IMR-90 (cell line): Measurements from ENCODE around the gene IDH3G. TPM values are rescaled to one million over a fixed set of nuclear protein-coding genes. Genes with fewer than 3 reads are reported as not detected.

ENCODE experiments used
- ATAC-seq: fragments of 200-7000 bp; cut with Tn5 transposase; 2 replicates; pipeline ENCODE4 v1.9.1; 2020; ENCODE audit warnings: low read depth, mild to moderate bottlenecking, moderate library complexity
- BruUV-seq: library from RNA; stranded (reverse); fragments of 400-500 nt; replicated peaks from 2 replicates; lab custom pipeline; 2021; lab: Mats Ljungman, UMichigan
- CTCF ChIA-PET: fragments of 300-600 bp; formaldehyde crosslinking; extraction: SDS; loops from one replicate; lab custom pipeline; 2021; ENCODE audit warnings: antibody characterized with exemption; lab: Yijun Ruan, JAX
- POLR2A ChIA-PET: fragments of 300-600 bp; sonication (Branson Sonifier 250); formaldehyde crosslinking; loops from one replicate; lab custom pipeline; 2022; ENCODE audit warnings: antibody characterized with exemption; ENCODE audit not compliant: unreplicated experiment; lab: Charles Lee
- DNase-seq: peaks from one replicate; pipeline ENCODE4 v3.0.0; 2013
- H2AFZ ChIP-seq: replicated peaks from 2 replicates; pipeline ENCODE3; 2013; ENCODE audit warnings: low read length, mild to moderate bottlenecking; ENCODE audit not compliant: poor library complexity
- H2AK5ac ChIP-seq: 2 replicates; pipeline ENCODE4 v1.6.1; 2013; ENCODE audit warnings: low read depth, low read length, inconsistent platforms
- H2AK9ac ChIP-seq: replicated peaks from 2 replicates; pipeline ENCODE3; 2013; ENCODE audit warnings: mild to moderate bottlenecking, low read depth, low read length, moderate library complexity; ENCODE audit not compliant: poor library complexity
- H2BK120ac ChIP-seq: 2 replicates; pipeline ENCODE4 v1.6.1; 2013; ENCODE audit warnings: low read depth, low read length, inconsistent platforms
- H2BK15ac ChIP-seq: 3 replicates; pipeline ENCODE4 v1.6.1; 2013; ENCODE audit warnings: low read depth, low read length, inconsistent platforms
- H2BK20ac ChIP-seq: 2 replicates; pipeline ENCODE4 v1.6.1; 2013; ENCODE audit warnings: low read depth, mild to moderate bottlenecking, inconsistent platforms, low read length, moderate library complexity
- H2BK5ac ChIP-seq: 2 replicates; pipeline ENCODE4 v1.6.1; 2013; ENCODE audit warnings: mild to moderate bottlenecking, low read depth, low read length, inconsistent platforms; ENCODE audit not compliant: poor library complexity, severe bottlenecking
- H3K14ac ChIP-seq: replicated peaks from 2 replicates; pipeline ENCODE4 v1.6.1; 2013; ENCODE audit warnings: low read depth, low read length, inconsistent platforms
- H3K18ac ChIP-seq: 2 replicates; pipeline ENCODE4 v1.6.1; 2013; ENCODE audit warnings: low read depth, low read length, control low read depth
- H3K23ac ChIP-seq: 2 replicates; pipeline ENCODE4 v1.6.1; 2013; ENCODE audit warnings: low read depth, low read length, inconsistent platforms
- H3K27ac ChIP-seq: 2 replicates; pipeline ENCODE4 v1.5.1; 2013; ENCODE audit warnings: mild to moderate bottlenecking, control low read depth, low read length; ENCODE audit not compliant: insufficient read depth
- H3K27me3 ChIP-seq: 2 replicates; pipeline ENCODE4 v1.6.1; 2013; ENCODE audit warnings: low read length; ENCODE audit not compliant: control insufficient read depth, insufficient read depth
- H3K36me3 ChIP-seq: 2 replicates; pipeline ENCODE4 v1.6.1; 2013; ENCODE audit warnings: low read length, mixed read lengths; ENCODE audit not compliant: control insufficient read depth, insufficient read depth
- H3K4ac ChIP-seq: 2 replicates; pipeline ENCODE4 v1.6.1; 2013; ENCODE audit warnings: low read depth, low read length, inconsistent platforms
- H3K4me1 ChIP-seq: 2 replicates; pipeline ENCODE4 v1.6.1; 2013; ENCODE audit warnings: low read length, mixed read lengths; ENCODE audit not compliant: control insufficient read depth, insufficient read depth
- H3K4me2 ChIP-seq: 2 replicates; pipeline ENCODE4 v1.6.1; 2013; ENCODE audit warnings: low read depth, mild to moderate bottlenecking, control low read depth, low read length, moderate library complexity
- H3K4me3 ChIP-seq: 2 replicates; pipeline ENCODE4 v1.5.1; 2013; ENCODE audit warnings: low read depth, mild to moderate bottlenecking, control low read depth, low read length, moderate library complexity; ENCODE audit not compliant: insufficient read depth
- H3K56ac ChIP-seq: 2 replicates; pipeline ENCODE4 v1.6.1; 2013; ENCODE audit warnings: low read length, inconsistent platforms; ENCODE audit not compliant: insufficient read depth; ENCODE audit errors: extremely low read depth
- H3K79me1 ChIP-seq, 2 experiments: 2 replicates each; pipeline ENCODE4 v1.6.1; 2013; ENCODE audit warnings: low read length in 2 of 2, inconsistent platforms in 1 of 2, low read depth in 1 of 2
- H3K9ac ChIP-seq: 2 replicates; pipeline ENCODE4 v1.6.1; 2013; ENCODE audit warnings: low read depth, low read length, control low read depth
- H3K9me1 ChIP-seq: 2 replicates; pipeline ENCODE4 v1.6.1; 2013; ENCODE audit warnings: low read length, inconsistent platforms; ENCODE audit not compliant: insufficient read depth
- H3K9me3 ChIP-seq: 2 replicates; pipeline ENCODE4 v1.6.1; 2013; ENCODE audit warnings: low read length; ENCODE audit not compliant: control insufficient read depth, insufficient read depth
- H4K20me1 ChIP-seq: 2 replicates; pipeline ENCODE4 v1.6.1; 2013; ENCODE audit warnings: low read length, inconsistent platforms; ENCODE audit not compliant: insufficient read depth
- H4K5ac ChIP-seq: 2 replicates; pipeline ENCODE4 v1.6.1; 2013; ENCODE audit warnings: mild to moderate bottlenecking, low read depth, low read length, control low read depth
- H4K8ac ChIP-seq, 2 experiments: 2 replicates each; pipeline ENCODE4 v1.6.1; 2013; ENCODE audit warnings: low read depth in 2 of 2, low read length in 2 of 2, control low read depth in 1 of 2, inconsistent platforms in 1 of 2
- H4K91ac ChIP-seq: 2 replicates; pipeline ENCODE4 v1.6.1; 2013; ENCODE audit warnings: low read depth, low read length, inconsistent platforms; ENCODE audit not compliant: insufficient read depth
- POLR2A ChIP-seq: IDR thresholded peaks from 2 replicates; pipeline ENCODE4 v1.6.1; 2012; ENCODE audit warnings: mild to moderate bottlenecking, low read depth, low read length
- WGBS, 2 experiments: methylation state at CpG; one replicate each; pipeline versions ENCODE4 v1.1.5 to v1.1.7; 2013; ENCODE audit warnings: missing lambda C conversion rate in 2 of 2; ENCODE audit not compliant: insufficient read length in 1 of 2; ENCODE audit errors: extremely low coverage in 2 of 2; 5-methylcytosine and 5-hydroxymethylcytosine counted together
- dilution Hi-C: fragments of 300-500 bp; cut with HindIII; formaldehyde crosslinking; loops from one replicate; pipeline ENCODE4 v1.14.3; 2018; ENCODE audit warnings: low sequenced_read_pairs; ENCODE audit not compliant: unreplicated experiment
- in situ Hi-C: fragments of 300-500 bp; cut with MboI; formaldehyde crosslinking; loops from 3 replicates; pipeline ENCODE4 v1.14.3; 2019; ENCODE audit warnings: low sequenced_read_pairs, inconsistent platforms, mixed read lengths
- intact Hi-C: fragments of 100-400 bp; cut with micrococcal nuclease; formaldehyde crosslinking; loops from 2 replicates; pipeline ENCODE4 v1.10.0; 2022
- polyA plus RNA-seq, 3 experiments: library from polyadenylated mRNA; depleted of rRNA; stranded (reverse); fragments of >200 nt; gene quantifications; 2 replicates each; pipeline ENCODE4 v1.2.3, GENCODE V29; 2012; ENCODE audit warnings: low replicate concordance in 1 of 3
- total RNA-seq: library from RNA; depleted of rRNA; stranded (reverse); fragments of >200 nt; gene quantifications from 2 replicates; pipeline ENCODE4 v1.2.3, GENCODE V29; 2012

The IDH3G gene
- total and polyA plus RNA-seq, 2 of the 4 experiments (the other 2 are of a cell fraction) = 79.4 to 85.7 TPM

- no peak overlapping the region for H4K5ac ChIP-seq
- no peak overlapping the region for H2AK5ac ChIP-seq
- H3K4me3 ChIP-seq = no peak overlapping the region
- no peak overlapping the region for H3K18ac ChIP-seq
- H2BK5ac ChIP-seq = no peak overlapping the region
- no peak overlapping the region for H3K56ac ChIP-seq
- H3K9ac ChIP-seq = no peak overlapping the region
- TF ChIP-seq POLR2A = no peak
- peaks cover 2% of the 10 kb centered on the region; the same call in 1 of the 2 replicates for H3K36me3 ChIP-seq
- no peaks in the 10 kb centered on the region for H4K20me1 ChIP-seq
- in situ Hi-C loops (no loop called here), intact Hi-C loops (no loop called here), dilution Hi-C loops (no loop called here)
- H3K9me1 ChIP-seq = no peaks in the 10 kb centered on the region
- no peak overlapping the region for H3K4ac ChIP-seq
- ATAC-seq (no peak), DNase-seq (no peak)
- no peaks in the 10 kb centered on the region for H3K4me1 ChIP-seq
- no peak overlapping the region for H2BK20ac ChIP-seq
- H3K27ac ChIP-seq = no peak overlapping the region
- H2BK15ac ChIP-seq = no peak overlapping the region
- no peak overlapping the region for H2AK9ac ChIP-seq
- H3K4me2 ChIP-seq = no peak overlapping the region
- no peaks in the 10 kb centered on the region; the same call in 1 of the 2 replicates for H3K9me3 ChIP-seq
- no peaks in the 10 kb centered on the region for H3K79me1 ChIP-seq
- H2BK120ac ChIP-seq = no peak overlapping the region
- H3K27me3 ChIP-seq = no peaks in the 10 kb centered on the region
- WGBS, 2 experiments = 77% methylated on average over 9 of the region's 21 CpGs; no CpG with 5 or more reads in 1 of the 2 experiments
- H3K23ac ChIP-seq = no peak overlapping the region
- no peak overlapping the region for H3K14ac ChIP-seq
- no peak overlapping the region for H4K8ac ChIP-seq
- no peak overlapping the region for H2AFZ ChIP-seq
- ChIA-PET POLR2A (no interaction called here), CTCF (no interaction called here)
- H4K91ac ChIP-seq = no peak overlapping the region
- BruUV-seq = no TSS peak
These were observed 21.6 kb downstream of the IDH3G start for GRCh38 chrX:153772316-153773217.
